HG02870 (cell line): ENCODE measurements around the gene C11orf24.
"Not testable (repeated sequence)": the region's sequence is repeated elsewhere in the genome, so short reads cannot be mapped to it uniquely, and the experiment has no call there.

Source experiments
- ATAC-seq: cut with Tn5 transposase; IDR thresholded peaks from one replicate; pipeline ENCODE4 v1.9.1; 2021; ENCODE audit warnings: mild to moderate bottlenecking, moderate library complexity; ENCODE audit not compliant: unreplicated experiment

The C11orf24 gene

DNA sequence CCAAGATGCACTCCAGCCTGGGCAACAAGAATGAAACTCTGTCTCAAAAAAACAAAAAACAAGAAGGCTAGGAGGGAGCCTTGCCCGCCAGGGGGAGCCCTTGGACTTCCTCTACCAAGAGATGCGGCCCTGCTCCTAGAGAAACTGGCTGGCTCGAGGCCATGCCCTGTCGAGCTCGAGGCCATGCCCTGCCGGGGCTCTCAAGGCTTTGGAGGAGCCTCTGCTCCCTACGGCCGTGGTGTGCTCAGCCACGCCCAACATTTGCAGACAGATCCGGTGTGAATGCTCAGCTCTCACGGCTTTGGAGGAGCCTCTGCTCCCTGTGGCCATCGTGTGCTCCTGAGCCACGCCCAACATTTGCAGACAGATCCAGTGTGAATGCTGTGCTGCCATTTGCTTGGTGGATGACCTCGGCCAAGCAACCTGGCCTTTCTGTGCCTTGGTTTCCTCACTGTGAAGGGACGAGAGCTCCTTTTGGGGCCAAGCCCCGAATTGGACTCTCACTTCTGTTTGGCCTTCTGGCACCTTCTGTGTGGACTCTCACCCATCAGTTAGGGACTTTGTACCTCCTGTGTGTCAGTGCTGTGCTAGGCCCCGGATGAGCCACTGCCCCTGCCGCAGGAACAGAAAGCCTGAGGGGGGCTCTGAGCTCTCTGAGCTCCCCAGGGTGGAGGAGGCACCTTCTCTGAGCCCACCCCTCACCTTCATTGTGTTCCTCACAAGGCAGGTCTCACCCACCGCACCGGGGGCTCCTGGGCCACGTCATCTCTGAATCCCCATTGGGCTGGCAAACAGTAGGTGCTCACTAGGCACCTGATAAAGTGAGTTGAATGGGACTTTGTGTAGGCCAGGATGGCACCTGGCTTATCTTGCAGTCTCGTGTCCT lies 14.1 kb downstream of the C11orf24 start:
- no peak for ATAC-seq

DNA sequence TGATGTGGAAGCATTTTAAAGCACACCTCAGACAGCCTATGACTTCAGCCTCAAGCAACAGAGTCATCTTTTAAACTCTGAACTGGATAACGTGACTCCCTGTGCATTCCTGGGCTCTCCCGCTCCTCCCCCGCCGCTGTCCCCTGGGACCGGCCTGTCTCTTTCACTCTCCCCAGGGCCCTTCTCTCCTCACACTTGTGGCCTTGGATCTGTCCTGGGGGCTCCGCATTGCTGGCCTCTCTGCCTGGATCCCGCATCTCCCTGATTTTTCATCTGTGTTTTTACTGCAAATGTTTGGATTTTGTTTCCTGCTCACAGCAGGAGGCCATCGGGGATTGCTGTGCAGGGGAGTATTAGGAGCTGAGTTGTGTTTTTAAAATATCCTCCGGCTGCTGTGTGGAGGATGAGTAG lies 15.4 kb downstream of the C11orf24 start:
- ATAC-seq: no peak

DNA sequence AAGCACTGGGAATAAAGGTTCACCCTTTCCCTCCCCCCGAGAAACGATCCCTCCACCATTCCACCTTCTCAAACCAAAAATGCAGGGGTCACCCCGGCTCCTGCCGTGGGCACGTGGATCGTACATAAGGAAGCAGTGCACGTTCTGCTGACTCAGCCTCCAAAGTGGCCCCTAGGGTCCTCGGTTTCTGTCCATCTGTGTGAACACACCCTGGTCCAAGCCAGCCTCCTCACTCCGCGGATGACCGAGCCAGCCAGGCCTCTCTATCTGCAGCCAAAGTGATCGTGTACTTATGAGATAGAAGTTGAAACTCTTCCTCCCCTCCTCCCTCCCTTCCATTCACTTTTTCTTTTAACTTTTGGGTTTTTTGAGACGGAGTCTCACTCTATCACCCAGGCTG lies 16.2 kb downstream of the C11orf24 start:
- ATAC-seq: no peak

DNA sequence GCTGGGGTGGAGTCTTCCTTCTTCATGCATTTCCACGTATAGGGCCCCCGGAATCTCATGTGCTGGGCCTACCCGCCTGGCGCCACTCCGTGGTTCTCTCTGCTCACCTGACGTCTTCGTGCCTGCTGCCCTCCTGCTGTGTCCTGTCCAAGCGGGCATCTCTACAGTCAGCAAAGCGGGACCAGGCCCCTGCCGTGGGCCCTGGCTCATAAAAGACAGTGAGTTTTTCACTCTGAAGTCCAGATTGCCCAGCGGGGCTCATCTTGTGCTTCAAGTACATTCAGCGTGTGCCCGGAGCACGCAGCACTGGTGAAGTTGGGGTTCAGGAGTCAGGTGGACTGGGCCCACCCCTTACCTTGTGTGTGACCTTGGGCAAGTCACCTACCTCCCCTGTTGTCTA lies 17.4 kb downstream of the C11orf24 start:
- no peak for ATAC-seq

DNA sequence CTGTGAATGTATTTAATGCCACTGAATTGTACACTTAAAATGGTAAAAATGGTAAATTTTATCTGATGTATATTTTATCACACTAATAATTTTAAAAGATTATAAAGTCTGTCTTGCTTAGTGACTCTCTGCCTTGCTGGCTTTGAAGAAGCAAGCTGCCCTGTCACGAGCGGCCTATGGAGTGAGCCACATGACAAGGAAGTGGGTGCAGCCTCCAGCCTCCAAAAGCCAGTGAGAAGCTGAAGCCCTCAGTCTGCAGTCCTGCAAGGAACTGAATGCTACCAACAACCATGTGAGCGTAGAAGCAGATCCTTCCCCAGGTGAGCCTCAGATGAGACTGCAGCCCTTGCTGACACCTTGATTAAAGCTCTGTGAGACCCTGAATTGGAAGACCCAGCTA lies 20.0 kb downstream of the C11orf24 start:
- no peak for ATAC-seq

DNA sequence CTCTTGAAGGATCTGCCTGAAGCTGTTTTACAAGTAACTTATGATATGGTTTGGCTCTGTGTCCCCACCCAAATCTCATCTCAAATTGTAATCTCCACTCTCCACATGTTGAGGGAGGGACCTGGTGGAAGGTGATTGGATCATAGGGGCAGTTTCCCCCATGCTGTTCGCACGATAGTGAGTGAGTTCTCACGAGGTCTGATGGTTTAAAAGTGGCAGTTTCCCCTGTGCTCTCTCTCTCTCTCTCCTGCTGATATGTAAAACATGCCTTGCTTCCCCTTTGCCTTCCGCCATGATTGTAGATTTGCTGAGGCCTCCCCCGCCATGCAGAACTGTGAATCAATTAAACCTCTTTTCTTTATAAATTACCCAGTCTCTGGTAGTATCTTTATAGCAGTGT lies 26.9 kb downstream of the C11orf24 start:
- not testable (repeated sequence) for ATAC-seq

DNA sequence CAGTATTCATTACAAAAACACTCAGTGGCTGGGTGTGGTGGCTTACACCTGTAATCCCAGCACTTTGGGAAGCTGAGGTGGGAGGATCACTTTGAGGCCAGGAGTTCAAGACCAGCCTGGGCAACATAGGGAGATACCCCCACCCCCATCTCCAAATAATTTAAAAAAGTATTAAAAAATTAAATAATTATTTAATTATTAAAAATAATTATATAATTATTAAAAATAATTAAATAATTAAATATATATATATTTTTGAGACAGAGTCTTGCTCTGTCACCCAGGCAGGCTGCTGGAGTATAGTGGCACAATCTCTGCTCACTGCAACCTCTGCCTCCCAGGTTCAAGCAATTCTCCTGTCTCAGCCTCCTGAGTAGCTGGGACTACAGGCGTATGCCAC lies 27.9 kb downstream of the C11orf24 start:
- not testable (repeated sequence) for ATAC-seq

DNA sequence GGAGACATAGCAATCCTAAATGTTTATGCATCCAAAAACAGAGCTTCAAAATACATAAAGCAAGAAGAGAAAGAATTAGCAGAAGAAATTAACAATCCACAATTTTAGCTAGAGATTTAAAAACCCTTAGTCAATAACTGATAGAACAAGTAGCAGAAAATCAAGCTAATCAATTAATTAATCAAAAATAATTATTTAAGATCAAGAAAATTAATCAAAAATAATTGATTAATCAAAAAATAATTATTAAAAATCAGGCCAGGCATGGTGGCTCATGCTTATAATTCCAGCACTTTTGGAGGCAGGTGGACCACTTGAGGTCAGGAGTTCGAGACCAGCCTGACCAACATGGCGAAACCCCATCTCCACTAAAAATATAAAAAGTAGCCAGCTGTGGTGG lies 29.2 kb downstream of the C11orf24 start:
- ATAC-seq: no peak

DNA sequence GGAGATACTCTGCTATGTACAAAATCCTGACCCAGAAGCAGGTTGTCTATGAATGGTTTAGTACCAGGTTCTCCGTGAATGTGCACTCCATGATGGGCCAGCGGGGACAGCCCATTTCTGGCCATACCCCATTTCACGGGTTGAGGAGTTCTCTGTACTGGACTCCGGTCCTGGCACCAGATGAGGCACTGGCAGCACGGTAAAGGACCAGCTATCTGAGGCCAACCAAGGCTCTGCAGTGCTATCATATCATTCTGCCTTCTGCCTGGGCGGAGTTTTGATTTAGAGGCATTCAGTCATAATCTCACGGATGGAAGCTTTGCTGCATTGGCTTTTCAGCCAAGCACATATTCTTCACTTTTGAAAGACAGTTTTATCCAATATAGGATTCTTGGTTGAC lies 40.2 kb downstream of the C11orf24 start:
- ATAC-seq: no peak

DNA sequence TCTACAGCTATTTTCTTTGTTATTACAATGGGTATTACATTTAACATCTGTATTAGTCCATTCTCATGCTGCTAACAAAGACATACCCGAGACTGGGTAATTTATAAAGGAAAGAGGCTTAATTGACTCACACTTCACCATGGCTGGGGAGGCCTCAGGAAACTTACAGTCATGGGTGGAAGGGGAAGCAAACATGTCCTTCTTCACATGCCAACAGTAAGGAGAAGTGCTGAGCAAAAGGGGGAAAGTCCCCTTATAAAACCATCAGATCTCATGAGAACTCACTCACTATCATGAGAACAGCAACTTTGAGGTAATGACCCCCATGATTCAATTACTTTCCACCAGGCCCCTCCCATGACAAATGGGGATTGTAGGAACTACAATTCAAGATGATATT lies 42.2 kb downstream of the C11orf24 start:
- ATAC-seq: no peak

DNA sequence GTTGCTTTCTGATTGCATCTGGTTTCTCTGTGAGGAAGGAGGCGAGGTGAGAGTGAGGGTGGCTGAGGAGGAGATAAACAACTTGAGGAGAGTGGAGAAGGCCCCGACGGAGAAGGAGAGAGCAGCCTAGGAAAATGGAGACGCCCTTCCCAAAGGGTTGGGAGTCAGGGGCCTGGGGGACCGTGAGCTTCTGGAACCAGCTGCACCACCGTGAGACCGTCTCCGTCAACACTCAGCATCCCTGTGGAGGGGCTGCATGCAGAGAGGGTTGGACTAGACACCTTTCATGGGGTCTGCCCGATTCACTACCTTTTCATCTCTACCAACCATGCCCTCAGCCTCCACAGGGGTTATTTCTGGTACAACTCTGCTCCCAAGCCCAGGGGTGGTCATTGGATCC lies 45.4 kb downstream of the C11orf24 start:
- ATAC-seq: no peak

DNA sequence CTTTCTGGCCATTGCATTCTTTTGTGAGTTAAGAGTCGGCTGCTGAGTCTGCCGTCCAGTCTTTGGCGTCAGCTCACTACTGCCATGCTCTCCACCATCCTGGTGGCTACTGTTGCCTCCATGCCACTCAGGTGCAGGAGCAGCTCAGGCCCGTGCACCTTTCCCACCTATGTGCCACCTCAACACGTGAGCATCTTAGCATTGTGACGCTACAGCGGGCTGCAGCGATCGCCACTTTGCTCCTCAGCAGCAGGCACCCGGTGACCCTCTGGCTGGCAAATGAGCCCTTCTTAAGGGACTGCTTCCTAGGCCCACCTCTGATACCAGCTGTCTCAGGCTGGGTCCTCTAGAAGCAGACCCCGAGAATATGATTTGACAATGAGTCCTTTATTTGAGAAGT lies 47.2 kb downstream of the C11orf24 start:
- ATAC-seq: no peak

DNA sequence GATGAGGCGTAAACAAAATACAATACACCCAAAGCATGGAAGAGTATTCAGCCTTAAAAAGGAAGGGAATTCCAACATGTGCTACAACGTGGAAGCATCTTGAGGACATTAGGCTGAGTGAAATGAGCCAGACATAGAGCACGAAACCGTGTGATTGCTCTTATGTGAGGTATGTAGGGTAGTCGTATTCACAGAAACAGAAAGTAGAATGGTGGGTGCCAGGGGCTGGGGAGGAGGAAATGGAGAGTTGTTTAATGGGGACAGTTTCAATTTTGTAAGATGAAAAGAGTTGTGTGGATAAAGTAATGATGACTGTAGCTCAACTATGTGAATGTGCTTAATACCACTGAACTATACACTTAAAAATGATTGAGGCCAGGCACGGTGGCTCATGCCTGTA lies 48.5 kb downstream of the C11orf24 start:
- no peak for ATAC-seq

DNA sequence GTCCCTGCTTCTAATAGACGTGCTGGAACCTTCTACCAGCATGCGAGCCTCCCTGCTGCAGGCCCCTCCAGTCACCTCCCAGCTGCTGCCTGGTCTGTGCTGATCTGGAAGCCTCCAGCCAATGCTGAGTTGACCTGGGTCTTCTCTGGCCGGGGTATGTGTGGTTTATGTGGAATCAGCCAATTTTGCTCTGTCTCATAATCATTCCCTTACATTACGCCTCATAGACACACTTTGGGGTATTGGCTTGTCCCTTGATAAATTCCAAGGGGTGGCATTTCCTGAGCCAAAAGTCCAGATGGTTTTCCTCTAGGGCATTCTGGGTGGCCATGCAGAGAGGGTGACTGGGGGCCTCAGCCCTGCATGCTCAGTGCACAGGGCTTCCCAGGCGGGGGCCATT lies 50.4 kb downstream of the C11orf24 start:
- ATAC-seq: no peak

DNA sequence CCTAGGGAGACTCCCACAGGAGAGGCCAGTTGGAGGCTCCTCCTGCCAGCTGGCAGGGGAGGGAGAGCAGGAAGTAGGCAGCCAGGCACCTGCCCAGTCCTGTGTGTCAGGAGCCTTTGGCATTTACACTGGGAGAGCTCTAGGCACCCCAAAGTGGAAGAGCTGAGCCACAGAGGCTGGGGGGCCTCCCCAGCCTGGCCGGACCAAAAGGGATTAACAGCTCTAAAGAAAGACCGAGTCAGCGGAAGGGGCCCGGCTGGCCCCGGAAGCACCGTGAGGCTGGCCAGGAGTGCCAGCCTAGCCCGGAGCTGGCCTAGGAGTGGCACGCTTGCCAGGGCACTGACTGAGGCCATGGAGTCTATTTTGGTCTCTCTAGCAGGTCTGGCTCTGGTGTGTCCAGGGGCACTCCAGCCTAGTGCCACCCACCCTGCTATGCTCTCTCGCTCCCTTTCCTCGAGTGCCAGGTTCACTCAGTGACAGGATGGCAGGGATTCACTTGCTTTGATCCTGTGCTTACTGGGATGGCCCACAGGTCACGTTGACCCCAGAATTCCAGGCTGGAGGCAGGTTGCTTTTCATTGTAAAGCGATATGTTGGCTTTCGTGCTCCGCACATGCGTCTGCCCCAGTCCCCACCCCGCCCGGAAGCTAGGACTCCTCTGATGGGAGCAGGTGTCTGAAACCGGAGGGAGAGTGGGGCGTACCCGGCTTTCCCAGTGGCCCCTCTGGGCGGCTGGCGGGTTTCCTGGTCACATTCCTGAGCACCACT lies 55.4 kb downstream of the C11orf24 start:
- no peak for ATAC-seq

DNA sequence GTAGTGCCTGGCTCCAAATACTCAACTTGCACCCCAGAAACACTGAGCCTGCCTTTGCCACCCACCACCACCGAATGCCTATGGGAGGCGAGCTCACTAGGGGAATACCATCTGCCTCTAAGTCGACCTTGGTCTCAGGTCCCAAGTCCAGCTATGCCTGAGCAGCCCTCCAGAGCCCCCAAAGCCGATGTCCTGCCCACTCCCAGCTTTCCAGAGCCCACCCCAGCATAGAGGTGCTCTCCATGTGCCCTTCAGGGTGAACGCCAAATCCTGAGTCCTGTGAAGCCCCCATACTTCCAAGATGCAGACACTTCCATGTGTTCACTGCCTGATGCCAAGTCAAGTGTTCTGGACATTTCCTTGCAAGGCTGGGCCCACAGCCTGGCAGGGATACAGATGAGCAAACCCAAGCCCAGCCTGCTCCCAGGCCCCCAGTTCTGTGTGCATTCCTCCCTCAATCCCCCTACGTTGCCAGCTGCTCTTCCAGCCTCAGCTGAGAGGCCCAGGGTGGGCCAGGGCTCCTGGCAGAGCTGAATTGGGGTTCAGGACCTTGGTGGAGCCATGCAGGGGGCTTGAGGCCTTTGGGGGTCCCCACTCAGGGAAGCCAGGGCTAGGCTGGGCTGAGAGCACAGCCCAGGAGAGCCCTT lies 56.1 kb downstream of the C11orf24 start:
- no peak for ATAC-seq

DNA sequence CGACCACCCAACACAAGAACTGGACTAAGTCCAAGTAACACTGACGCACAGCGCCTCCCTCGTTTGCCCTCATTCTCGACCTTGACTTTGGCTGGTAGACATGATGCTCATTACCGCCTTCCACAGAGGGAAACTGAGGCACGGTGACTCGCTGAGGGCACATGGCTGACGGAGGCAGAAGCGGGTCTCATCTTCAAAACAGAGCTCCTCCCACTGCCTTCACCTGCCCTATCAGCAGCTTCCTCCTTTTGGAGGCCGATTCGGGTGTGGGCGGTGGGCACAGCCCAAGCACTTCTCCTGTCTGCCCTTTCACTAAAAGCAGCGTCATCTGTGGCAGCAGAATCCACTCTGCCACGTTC lies 56.7 kb downstream of the C11orf24 start:
- ATAC-seq: no peak

DNA sequence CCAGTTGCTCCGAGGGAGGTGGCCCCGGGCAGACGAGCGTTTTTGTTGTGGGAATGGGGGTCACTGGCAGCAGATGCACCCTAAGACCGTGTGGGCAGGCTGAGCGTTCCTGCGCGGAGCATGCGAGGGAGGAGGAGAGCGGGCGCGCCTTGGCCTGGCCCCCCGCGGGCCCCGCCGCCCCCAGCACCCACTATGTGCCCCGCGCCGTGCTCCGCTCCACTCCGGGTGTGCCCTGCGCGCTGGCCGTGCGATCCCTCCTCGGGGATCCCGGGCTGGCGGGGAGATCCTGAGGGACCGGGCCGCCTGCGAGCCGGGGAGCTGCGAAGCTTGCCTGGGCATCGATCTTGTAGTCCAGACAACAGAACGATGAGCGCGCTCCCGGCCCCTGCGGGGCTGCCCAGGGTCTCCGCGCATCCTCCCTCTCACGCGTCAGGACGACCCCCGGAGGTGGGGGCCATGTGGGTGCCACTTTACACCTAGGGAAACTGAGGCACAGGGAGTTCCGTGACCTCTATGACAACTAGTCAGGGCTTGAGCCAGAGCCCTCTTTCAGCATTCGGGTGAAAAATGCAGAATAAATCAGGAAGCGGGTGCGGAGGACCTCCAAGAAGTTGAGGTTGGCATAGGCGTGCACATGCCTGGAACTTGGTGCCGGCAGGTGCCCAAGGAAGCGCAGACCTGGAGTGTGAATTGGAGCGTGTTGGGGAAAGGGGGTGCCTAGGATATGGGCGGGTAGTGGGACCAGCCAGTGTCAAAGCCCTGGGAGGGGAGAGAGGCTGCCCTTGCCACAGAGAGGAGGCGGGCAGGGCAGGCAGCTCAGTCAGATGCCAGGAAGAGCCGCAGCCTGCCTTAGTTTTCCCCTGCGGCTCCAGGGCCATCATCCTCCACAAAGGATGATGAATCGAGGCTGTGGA lies 57.3 kb downstream of the C11orf24 start:
- ATAC-seq: no peak

DNA sequence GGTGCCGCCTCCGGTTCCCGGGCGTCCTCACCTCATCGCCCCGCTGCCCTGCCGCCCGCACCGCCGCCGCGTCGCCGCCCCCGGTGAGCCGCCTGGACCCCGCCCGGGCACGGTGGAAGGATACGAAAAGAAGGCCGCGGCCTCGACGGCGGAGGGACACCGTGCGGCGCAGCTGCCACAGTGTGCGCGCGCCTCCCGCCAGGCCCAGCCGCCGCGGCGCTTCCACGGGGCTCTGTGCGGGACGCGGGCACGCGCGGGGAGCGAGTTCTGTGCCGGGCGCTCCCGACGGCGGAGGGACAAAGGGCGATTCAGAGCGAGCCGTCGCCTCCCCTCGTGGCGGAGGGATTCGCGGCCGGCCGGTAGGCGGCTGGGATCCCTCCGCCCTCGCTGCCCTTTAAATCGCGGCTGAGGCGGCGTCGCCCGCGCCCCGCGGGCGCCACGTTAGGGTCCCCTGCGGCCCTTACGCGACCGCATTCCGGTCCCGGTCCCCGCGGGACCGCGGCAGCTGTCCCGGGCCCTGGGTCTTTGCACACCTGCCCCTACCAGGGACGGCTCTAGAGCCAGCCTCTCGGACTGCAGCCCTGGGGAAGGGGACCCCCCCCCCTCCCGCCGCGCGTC lies 58.1 kb downstream of the C11orf24 start:
- ATAC-seq: peak; percentile 44

DNA sequence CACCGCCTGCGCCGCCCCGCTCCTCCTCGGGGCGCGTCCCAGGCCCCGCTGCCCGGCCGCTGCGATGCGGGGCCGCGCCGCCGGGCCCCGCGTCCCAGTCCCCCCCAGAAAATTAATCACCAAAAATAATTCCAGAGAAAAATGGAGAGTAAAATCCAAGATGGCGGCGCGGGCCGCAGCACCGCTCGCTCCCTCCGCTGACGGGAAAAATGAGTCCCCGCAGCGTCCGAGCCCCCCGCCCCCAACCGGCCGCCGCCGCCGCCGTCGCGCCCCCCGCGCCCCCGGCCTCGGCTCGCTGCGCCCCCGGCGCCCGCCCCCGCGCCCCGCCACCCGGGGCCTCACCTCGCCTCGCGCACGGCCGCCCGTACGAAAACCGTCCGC lies 58.6 kb downstream of the C11orf24 start, which contains the start of gene KMT5B:
Gene KMT5B, minus strand, starts transcription at position 162 of the 381 bp plus-strand sequence. CDS start 23,220 bp downstream, outside the sequence.
- peak; percentile 26 for ATAC-seq
